ENCODE data around the gene SCN1B. TPM values are rescaled to one million over a fixed set of nuclear protein-coding genes. Genes with fewer than 3 reads are reported as not detected.
A peak's percentile ranks its signal among the peaks of the same experiment; 100 is the strongest.
"Not testable (repeated sequence)": the region's sequence is repeated elsewhere in the genome, so short reads cannot be mapped to it uniquely, and the experiment has no call there.

The SCN1B gene
- total RNA-seq, 1 donor, result 4.7 TPM

DNA sequence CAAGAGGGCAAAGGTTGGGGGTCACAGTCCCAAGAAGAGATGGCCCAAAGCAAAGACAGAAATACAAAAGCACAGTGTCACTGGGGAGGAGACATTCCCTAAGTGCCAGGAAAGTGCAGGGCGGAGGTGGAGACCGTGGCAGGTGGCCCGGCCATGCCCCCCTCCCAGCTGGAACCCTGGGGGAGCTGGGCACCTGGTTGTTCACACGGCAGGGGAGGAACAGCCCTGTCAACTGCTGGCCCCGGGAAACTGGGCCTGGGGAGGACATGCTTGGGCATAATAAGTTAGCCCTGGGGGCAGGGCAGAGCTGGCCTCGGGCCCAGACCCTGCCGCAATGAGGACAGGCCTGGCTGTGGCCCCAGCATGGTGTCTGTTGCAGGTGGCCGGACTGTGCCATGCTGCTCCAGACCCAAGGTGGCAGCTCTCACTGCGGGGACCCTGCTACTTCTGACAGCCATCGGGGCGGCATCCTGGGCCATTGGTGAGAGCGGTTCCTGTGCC lies 18.7 kb downstream of the SCN1B start:
- Histone ChIP-seq H3K9me3 (ENCODE audit: low read depth, low read length) (no peaks in the 10 kb centered on the region), H3K4me1 (ENCODE audit: insufficient read depth, low read length) (no peaks in the 10 kb centered on the region), H3K27me3 (ENCODE audit: insufficient read depth, low read length) (no peaks in the 10 kb centered on the region), H2AFZ (ENCODE audit: low read length) (no peak overlapping the region), H3K4me3 (ENCODE audit: insufficient read depth, low read length) (no peak overlapping the region), H3K79me2 (ENCODE audit: insufficient read depth, low read length) (no peaks in the 10 kb centered on the region), H3K4me2 (ENCODE audit: insufficient read depth, low read length) (no peak overlapping the region), H3K27ac (ENCODE audit: low read depth, low read length) (no peak overlapping the region), H3K36me3 (ENCODE audit: insufficient read depth, low read length) (no peaks in the 10 kb centered on the region), H4K20me1 (ENCODE audit: insufficient read depth, low read length) (no peaks in the 10 kb centered on the region)
- TF ChIP-seq, protein P1, sequence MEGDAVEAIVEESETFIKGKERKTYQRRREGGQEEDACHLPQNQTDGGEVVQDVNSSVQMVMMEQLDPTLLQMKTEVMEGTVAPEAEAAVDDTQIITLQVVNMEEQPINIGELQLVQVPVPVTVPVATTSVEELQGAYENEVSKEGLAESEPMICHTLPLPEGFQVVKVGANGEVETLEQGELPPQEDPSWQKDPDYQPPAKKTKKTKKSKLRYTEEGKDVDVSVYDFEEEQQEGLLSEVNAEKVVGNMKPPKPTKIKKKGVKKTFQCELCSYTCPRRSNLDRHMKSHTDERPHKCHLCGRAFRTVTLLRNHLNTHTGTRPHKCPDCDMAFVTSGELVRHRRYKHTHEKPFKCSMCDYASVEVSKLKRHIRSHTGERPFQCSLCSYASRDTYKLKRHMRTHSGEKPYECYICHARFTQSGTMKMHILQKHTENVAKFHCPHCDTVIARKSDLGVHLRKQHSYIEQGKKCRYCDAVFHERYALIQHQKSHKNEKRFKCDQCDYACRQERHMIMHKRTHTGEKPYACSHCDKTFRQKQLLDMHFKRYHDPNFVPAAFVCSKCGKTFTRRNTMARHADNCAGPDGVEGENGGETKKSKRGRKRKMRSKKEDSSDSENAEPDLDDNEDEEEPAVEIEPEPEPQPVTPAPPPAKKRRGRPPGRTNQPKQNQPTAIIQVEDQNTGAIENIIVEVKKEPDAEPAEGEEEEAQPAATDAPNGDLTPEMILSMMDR (IDR thresholded peaks at IDR 0.05; ENCODE audit: extremely low read depth, low read depth, low read length), result no peak
- peak; percentile 88 for DNase-seq (ENCODE audit: insufficient read length, low spot score, missing footprints)

DNA sequence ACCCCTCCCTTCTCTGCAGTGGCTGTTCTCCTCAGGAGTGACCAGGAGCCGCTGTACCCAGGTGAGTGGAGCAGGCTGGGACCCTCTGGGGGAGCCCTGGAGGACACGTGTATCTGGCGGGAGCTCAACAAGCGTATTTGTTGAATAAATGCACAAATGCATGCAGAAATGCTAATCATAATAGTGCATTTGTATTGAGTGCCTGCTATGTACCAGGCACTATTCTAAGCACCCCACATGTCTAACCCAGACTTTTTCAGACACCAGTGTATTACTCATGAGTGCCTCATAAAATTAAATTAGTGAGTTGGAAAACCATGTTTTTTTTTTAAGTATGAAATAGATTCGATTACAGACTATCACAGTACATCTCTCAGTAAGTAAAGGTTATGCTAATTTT lies 19.2 kb downstream of the SCN1B start:
- no peak overlapping the region for H3K4me3 ChIP-seq (ENCODE audit: insufficient read depth, low read length)
- no peaks in the 10 kb centered on the region for H4K20me1 ChIP-seq (ENCODE audit: insufficient read depth, low read length)
- H2AFZ ChIP-seq (ENCODE audit: low read length), result no peak overlapping the region
- TF ChIP-seq, protein P1 (IDR thresholded peaks at IDR 0.05; ENCODE audit: extremely low read depth, low read depth, low read length), result no peak
- H3K27ac ChIP-seq (ENCODE audit: low read depth, low read length), result no peak overlapping the region
- no peaks in the 10 kb centered on the region for H3K36me3 ChIP-seq (ENCODE audit: insufficient read depth, low read length)
- H3K4me1 ChIP-seq (ENCODE audit: insufficient read depth, low read length), result no peaks in the 10 kb centered on the region
- H3K4me2 ChIP-seq (ENCODE audit: insufficient read depth, low read length), result no peak overlapping the region
- no peaks in the 10 kb centered on the region for H3K27me3 ChIP-seq (ENCODE audit: insufficient read depth, low read length)
- H3K79me2 ChIP-seq (ENCODE audit: insufficient read depth, low read length), result no peaks in the 10 kb centered on the region
- no peaks in the 10 kb centered on the region for H3K9me3 ChIP-seq (ENCODE audit: low read depth, low read length)
- peak; percentile 77 for DNase-seq (ENCODE audit: insufficient read length, low spot score, missing footprints)

DNA sequence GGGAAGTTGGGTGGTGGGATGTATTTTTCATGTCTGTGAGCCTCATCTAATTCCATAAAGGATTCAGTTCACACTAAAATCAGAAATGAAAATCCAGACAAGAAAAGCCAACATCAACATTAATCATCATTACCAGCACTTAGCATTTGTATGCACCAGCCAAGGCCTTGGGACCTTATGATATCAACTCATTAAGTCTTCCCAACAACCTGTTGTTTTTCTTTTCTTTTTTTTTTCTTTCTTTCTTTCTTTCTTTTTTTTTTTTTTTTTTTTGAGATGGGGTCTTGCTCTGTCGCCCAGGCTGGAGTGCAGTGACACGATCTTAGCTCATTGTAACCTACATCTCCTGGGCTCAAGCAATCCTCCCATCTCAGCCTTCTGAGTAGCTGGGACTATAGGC lies 20.4 kb downstream of the SCN1B start:
- not testable (repeated sequence) for DNase-seq (ENCODE audit: insufficient read length, low spot score, missing footprints); H3K79me2 ChIP-seq (ENCODE audit: insufficient read depth, low read length); H3K27me3 ChIP-seq (ENCODE audit: insufficient read depth, low read length); H3K4me1 ChIP-seq (ENCODE audit: insufficient read depth, low read length); H3K9me3 ChIP-seq (ENCODE audit: low read depth, low read length); H3K4me3 ChIP-seq (ENCODE audit: insufficient read depth, low read length); H4K20me1 ChIP-seq (ENCODE audit: insufficient read depth, low read length); H3K4me2 ChIP-seq (ENCODE audit: insufficient read depth, low read length); H3K36me3 ChIP-seq (ENCODE audit: insufficient read depth, low read length); H2AFZ ChIP-seq (ENCODE audit: low read length); H3K27ac ChIP-seq (ENCODE audit: low read depth, low read length)

DNA sequence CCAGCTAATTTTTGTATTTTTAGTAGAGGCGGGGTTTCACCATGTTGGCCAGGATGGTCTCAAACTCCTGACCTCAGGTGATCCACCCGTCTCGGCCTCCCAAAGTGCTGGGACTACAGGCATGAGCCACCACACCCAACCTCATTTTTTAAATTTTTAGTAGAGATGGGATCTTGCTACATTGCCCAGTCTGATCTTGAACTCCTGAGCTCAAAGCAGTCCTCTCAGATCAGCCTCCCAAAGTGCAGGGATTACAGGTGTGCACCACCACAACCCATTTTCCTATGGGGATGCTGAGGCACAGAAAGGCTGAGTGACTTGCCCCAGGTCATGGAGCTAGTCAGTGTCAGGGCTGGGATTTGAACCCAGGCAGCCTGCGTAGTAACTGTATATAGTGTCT lies 21.0 kb downstream of the SCN1B start:
- not testable (repeated sequence) for H3K4me1 ChIP-seq (ENCODE audit: insufficient read depth, low read length); DNase-seq (ENCODE audit: insufficient read length, low spot score, missing footprints); H3K27ac ChIP-seq (ENCODE audit: low read depth, low read length); H3K27me3 ChIP-seq (ENCODE audit: insufficient read depth, low read length); H3K79me2 ChIP-seq (ENCODE audit: insufficient read depth, low read length); H3K9me3 ChIP-seq (ENCODE audit: low read depth, low read length); H3K4me3 ChIP-seq (ENCODE audit: insufficient read depth, low read length); H2AFZ ChIP-seq (ENCODE audit: low read length); H3K4me2 ChIP-seq (ENCODE audit: insufficient read depth, low read length); H4K20me1 ChIP-seq (ENCODE audit: insufficient read depth, low read length); H3K36me3 ChIP-seq (ENCODE audit: insufficient read depth, low read length)

DNA sequence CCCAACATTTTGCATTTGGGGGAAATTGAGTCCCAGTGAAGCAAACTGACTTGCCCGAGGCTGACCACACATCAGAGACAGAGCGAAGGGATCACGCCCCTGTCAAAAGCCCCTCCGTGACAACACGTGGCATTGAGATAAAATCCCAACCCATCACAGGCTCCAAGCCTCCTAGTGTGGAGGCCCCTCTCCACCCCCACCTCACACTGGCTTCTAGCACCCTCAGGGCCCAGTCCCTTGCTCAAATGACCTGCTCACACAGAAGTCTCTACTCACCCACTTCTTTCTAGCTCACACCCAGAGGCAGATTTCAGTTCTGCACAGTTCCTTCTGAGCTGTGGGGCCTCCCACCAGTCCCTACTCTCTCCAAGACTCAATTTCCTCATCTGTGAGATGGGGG lies 21.5 kb downstream of the SCN1B start:
- no peaks in the 10 kb centered on the region for H3K9me3 ChIP-seq (ENCODE audit: low read depth, low read length)
- TF ChIP-seq, protein P1 (IDR thresholded peaks at IDR 0.05; ENCODE audit: extremely low read depth, low read depth, low read length), result no peak
- H3K4me3 ChIP-seq (ENCODE audit: insufficient read depth, low read length), result no peak overlapping the region
- H3K4me1 ChIP-seq (ENCODE audit: insufficient read depth, low read length), result no peaks in the 10 kb centered on the region
- DNase-seq (ENCODE audit: insufficient read length, low spot score, missing footprints), result no peak
- H2AFZ ChIP-seq (ENCODE audit: low read length), result no peak overlapping the region
- no peaks in the 10 kb centered on the region for H3K79me2 ChIP-seq (ENCODE audit: insufficient read depth, low read length)
- H4K20me1 ChIP-seq (ENCODE audit: insufficient read depth, low read length), result no peaks in the 10 kb centered on the region
- H3K4me2 ChIP-seq (ENCODE audit: insufficient read depth, low read length), result no peak overlapping the region
- H3K27ac ChIP-seq (ENCODE audit: low read depth, low read length), result no peak overlapping the region
- H3K27me3 ChIP-seq (ENCODE audit: insufficient read depth, low read length), result no peaks in the 10 kb centered on the region
- no peaks in the 10 kb centered on the region for H3K36me3 ChIP-seq (ENCODE audit: insufficient read depth, low read length)

Data from osteoblast (primary cell).